ENCODE measurements around the gene TTLL1.

DNA sequence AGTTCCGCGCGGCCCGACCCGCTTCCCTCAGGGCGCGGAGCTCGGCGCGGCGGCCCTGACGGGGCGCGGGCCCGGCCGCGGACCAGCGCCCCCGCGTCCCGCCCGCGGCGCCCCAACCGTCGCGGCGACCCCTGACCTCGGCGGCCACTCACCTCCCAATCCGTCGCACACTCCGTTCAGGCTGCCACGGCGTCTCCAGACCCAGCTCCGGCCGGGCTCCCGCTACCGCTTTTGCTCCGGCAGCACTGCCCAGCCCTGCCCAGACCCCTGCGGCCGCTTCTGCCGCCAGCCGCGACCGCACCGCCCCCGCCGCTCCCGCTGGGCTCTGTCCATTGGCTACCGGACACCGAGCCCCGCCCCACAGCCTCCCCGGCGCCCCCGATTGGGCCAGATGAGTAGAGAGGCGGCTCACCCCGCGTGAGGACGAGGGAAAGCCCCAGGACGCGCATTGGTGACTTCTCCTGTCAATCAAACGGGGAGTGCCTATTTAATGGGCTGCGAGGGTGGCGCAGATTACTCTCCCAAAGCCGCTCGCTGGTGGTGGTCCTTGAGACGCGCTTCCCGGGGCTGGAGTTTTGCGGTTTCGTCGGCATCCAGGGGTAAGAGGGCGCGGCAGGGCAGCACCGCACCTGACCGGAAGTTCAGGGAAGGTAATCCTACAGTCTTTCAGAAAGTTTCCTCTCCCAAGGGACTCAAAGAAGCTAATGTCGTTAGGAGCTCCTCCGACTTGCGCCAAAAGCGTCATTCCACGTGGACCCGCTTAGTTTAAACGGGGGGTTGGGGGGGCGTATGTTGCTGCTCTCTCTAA is 74.1 kb downstream of the TTLL1 start, which contains the start of gene PACSIN2:
- TF ChIP-seq CTCF (IDR thresholded peaks at IDR 0.05), result peak in 1 of 6 experiments; percentile 2
- TF ChIP-seq POLR2A (IDR thresholded peaks at IDR 0.05), result peak; percentile 94 to 98

Measured in Peyer's patch (tissue), 4 donors.